ENCODE measurements around the gene MYLK3.

MYLK3 gene

DNA sequence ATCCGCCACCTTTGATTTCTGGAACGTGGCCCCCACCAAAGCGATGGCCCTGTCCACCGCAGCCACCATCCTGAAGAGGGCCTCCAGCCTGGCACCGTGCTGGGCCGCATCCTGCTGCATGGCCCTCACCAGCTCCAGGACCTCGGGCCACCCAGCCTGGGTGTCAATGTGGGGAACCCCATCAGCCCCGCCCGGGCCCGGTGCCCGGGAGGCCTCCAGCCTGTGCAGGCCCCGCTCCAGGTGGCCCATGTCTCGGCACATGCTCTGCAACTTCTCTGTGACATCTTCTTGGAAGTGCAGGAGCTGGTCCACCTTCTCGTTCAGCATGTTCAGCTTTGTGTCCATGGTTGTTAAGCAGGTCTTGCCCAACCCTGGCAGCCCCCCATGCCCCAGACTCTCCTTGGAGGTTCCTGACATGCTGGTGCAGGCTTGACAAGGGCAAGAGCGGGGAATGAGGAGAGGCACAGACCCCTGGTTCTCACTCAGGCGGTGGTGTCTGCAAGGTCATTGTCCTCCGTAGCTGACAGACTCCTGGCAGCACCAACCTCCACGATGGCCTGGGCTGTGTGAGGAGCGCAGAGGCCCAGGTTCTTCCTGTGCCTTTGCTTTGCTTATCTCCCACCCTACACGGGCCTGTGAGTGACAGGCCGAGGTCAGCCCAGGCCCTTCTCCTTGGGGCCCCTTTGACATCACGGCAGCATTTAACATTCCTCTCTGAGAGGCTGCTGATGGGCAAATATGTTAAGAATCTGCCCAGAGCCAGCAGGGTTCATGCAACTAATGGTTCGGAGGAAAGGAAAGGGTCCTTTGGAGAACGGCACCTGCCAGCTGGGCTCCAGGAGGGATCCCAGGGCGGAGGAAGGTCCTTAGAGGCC, at the start of gene MYLK3:
Gene MYLK3, minus strand, starts transcription at position 568 of the 875 bp plus-strand sequence. Its CDS starts 151 bp downstream, at position 417.
- Histone ChIP-seq H3K27ac (no peak within 1 kb of the TSS), H3K27me3 (replicated peaks) (no peaks in the 10 kb centered on the region), H3K4me3 (ENCODE audit: low read depth, low read length) (no peak within 1 kb of the TSS), H3K36me3 (replicated peaks) (no peaks in the 10 kb centered on the region)
- in situ Hi-C loops (cut with HindIII; ENCODE audit: low pct_ligation_motif_present, low sequenced_read_pairs), result no loop called here
- TF ChIP-seq, protein P1, sequence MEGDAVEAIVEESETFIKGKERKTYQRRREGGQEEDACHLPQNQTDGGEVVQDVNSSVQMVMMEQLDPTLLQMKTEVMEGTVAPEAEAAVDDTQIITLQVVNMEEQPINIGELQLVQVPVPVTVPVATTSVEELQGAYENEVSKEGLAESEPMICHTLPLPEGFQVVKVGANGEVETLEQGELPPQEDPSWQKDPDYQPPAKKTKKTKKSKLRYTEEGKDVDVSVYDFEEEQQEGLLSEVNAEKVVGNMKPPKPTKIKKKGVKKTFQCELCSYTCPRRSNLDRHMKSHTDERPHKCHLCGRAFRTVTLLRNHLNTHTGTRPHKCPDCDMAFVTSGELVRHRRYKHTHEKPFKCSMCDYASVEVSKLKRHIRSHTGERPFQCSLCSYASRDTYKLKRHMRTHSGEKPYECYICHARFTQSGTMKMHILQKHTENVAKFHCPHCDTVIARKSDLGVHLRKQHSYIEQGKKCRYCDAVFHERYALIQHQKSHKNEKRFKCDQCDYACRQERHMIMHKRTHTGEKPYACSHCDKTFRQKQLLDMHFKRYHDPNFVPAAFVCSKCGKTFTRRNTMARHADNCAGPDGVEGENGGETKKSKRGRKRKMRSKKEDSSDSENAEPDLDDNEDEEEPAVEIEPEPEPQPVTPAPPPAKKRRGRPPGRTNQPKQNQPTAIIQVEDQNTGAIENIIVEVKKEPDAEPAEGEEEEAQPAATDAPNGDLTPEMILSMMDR (IDR thresholded peaks at IDR 0.05; ENCODE audit: low read depth, low read length, missing control alignments), result no peak
- no peak for DNase-seq

DNA sequence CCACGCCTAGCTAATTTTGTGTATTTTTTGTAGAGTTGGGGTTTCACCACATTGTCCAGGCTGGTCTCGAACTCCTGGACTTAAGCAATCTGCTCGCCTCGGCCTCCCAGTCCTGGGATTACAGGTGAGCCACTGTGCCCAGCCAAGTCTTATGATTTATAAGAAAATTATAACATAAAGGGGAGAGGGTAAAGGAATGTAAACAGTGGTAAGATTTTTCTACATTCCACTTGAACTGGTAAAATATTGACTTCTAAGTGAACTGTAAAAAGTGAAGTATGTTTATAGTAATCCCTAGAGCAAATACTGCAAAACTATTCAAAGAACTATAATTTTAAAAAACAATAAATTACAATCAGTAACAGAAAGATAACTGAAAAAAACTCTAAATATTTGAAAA, 49.4 kb upstream of the MYLK3 start:
- Histone ChIP-seq H3K27me3 (replicated peaks) (no peaks in the 10 kb centered on the region), H3K4me3 (ENCODE audit: low read depth, low read length) (no peak overlapping the region), H3K36me3 (replicated peaks) (no peaks in the 10 kb centered on the region), H3K27ac (no peak overlapping the region)
- in situ Hi-C loops (cut with HindIII; ENCODE audit: low pct_ligation_motif_present, low sequenced_read_pairs), result no loop called here
- TF ChIP-seq, protein P1 (IDR thresholded peaks at IDR 0.05; ENCODE audit: low read depth, low read length, missing control alignments), result no peak
- DNase-seq, result no peak

DNA sequence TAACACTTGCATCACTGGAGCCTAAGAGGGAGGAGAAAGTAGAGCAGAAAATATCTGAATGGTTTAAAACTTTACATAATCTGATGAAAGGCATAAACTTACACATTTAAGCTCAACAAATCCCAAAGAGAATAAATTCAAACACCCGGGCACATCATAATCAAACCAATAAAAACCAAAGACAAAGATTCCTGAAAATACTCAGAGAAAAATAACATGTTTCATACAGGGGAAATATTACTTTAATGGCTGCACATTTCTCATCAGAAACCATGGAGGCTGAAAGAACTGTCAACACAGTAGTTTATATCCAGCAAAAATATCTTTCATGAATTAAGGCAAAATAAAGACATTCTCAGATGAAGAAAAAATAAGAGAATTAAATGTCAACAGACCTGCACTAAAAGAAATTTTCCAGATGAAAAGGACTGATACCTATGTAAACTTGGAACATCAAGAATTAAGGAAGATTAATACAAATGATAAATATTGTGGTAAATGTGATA, 48.7 kb upstream of the MYLK3 start:
- no peaks in the 10 kb centered on the region for H3K27me3 ChIP-seq (replicated peaks)
- H3K36me3 ChIP-seq (replicated peaks), result no peaks in the 10 kb centered on the region
- H3K4me3 ChIP-seq (ENCODE audit: low read depth, low read length), result no peak overlapping the region
- no peak for DNase-seq
- in situ Hi-C loops (cut with HindIII; ENCODE audit: low pct_ligation_motif_present, low sequenced_read_pairs), result no loop called here
- TF ChIP-seq, protein P1 (IDR thresholded peaks at IDR 0.05; ENCODE audit: low read depth, low read length, missing control alignments), result no peak
- no peak overlapping the region for H3K27ac ChIP-seq

DNA sequence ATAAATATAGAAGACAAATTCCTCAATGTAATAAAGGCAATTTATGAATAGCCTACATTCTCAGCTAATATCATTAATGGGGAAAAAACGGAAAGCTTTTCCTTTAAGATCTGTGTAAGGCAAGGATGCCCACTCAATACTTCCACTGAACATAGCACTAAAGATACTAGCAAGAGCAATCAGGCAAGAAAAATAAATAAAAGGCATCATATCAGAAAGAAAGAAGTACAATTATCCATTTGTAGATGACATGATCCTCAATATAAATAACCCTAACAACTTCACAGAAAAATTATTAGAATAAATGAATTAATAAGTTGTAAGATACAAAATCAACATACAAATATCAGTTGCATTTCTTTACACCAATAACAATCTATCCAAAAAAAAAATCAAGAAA, 45.7 kb upstream of the MYLK3 start:
- H3K27ac ChIP-seq, result no peak overlapping the region
- no peaks in the 10 kb centered on the region for H3K27me3 ChIP-seq (replicated peaks)
- TF ChIP-seq, protein P1 (IDR thresholded peaks at IDR 0.05; ENCODE audit: low read depth, low read length, missing control alignments), result no peak
- in situ Hi-C loops (cut with HindIII; ENCODE audit: low pct_ligation_motif_present, low sequenced_read_pairs), result no loop called here
- H3K36me3 ChIP-seq (replicated peaks), result no peaks in the 10 kb centered on the region
- no peak for DNase-seq
- H3K4me3 ChIP-seq (ENCODE audit: low read depth, low read length), result no peak overlapping the region

DNA sequence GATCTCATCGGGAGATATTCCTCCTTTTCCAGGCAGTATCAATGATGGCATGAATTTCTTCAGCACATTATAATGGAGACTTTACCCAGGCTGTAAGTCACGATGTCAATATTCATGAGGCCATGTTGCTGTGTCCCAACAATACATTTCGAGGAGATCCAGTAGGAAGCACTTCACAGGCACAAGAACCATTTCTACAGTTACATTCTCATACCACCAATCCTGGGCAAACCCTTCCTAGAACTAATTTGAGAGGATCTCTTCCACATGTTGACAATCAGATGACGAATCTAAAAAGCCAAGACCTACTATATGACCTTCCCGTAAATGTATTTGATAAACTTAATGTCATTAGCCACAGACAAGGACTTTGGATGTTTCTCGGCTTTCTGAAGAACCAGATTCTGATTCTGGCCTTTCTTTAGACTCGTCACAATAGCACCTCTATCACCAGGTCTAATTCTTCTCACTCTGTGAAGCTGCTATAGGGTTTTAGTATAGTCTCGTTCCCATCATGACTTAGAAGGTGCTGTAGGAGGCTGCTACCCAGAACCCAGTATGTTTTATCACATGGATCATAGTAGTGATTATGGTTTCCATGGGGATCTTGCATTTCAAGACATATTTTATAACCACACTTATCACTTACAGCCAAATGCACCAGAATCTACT, 42.6 kb upstream of the MYLK3 start:
- Histone ChIP-seq H3K36me3 (replicated peaks) (no peaks in the 10 kb centered on the region), H3K27ac (peak overlapping the region; percentile 83), H3K4me3 (ENCODE audit: low read depth, low read length) (peak overlapping the region; percentile 73), H3K27me3 (replicated peaks) (no peaks in the 10 kb centered on the region)
- TF ChIP-seq, protein P1 (IDR thresholded peaks at IDR 0.05; ENCODE audit: low read depth, low read length, missing control alignments), result no peak
- DNase-seq, result no peak
- in situ Hi-C loops (cut with HindIII; ENCODE audit: low pct_ligation_motif_present, low sequenced_read_pairs), result no loop called here

Data from brain microvascular endothelial cell (primary cell).